Measurements from ENCODE around the gene LCP2. TPM values are rescaled to one million over a fixed set of nuclear protein-coding genes. Genes with fewer than 3 reads are reported as not detected.

The LCP2 gene
- total RNA-seq, 1 donor from 2014 or later: 0.09 TPM

DNA sequence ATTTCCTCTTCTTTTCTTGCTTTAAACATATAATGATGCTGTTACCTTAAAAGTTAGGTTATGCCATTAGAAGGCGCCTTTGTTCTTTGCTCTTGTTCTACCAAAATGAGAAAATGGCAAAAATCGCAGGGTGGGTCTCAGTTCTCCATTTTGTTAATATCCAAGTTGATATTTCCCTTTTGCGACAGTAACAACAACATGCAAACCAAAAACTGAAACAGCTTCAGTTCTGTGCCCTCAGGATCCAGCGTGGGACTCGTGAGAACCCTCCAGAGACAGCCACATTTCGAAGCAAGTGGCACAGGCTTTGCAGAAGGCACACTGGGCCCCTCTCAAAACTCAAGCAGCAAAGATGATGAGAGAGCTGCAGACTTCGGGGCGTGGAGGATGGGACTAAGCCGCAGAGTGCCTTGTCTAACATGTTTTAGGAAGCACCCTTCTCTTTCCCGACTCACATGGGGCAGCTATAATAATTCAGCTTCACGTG is 33.0 kb upstream of the LCP2 start:
- no peaks in the 10 kb centered on the region for H3K9me3 ChIP-seq (ENCODE audit: insufficient read depth, low read depth, low read length)
- Mint-ChIP-seq H3K4me1 (ENCODE audit: low read depth, unreplicated experiment) (peaks cover 17% of the 10 kb centered on the region), H3K9me3 (ENCODE audit: unreplicated experiment) (no peaks in the 10 kb centered on the region), H3K27me3 (ENCODE audit: low read depth, unreplicated experiment) (peaks cover 6% of the 10 kb centered on the region), H3K27ac (ENCODE audit: unreplicated experiment) (no peak overlapping the region), H3K36me3 (ENCODE audit: low read depth, unreplicated experiment) (no peaks in the 10 kb centered on the region), H3K4me3 (ENCODE audit: unreplicated experiment) (no peak overlapping the region)
- FAIRE-seq (no peak), DNase-seq (ENCODE audit: low read depth) (no peak)
- H3K9ac ChIP-seq (ENCODE audit: low read length): no peak overlapping the region
- H2AFZ ChIP-seq (ENCODE audit: low read depth, low read length): no peak overlapping the region
- no peaks in the 10 kb centered on the region for H3K79me2 ChIP-seq (ENCODE audit: insufficient read depth, low read length)
- no peak overlapping the region for H3K4me3 ChIP-seq (ENCODE audit: insufficient read depth, low read depth, low read length)
- no peak overlapping the region for H3K4me2 ChIP-seq (ENCODE audit: low read length)
- no peaks in the 10 kb centered on the region for H4K20me1 ChIP-seq (ENCODE audit: insufficient read depth, low read length)
- no peaks in the 10 kb centered on the region for H3K36me3 ChIP-seq (ENCODE audit: insufficient read depth, low read length)
- peaks cover 7% of the 10 kb centered on the region for H3K27me3 ChIP-seq (ENCODE audit: insufficient read depth, low read length)
- H3K27ac ChIP-seq (ENCODE audit: low read depth, low read length): no peak overlapping the region
- TF ChIP-seq EZH2 (IDR thresholded peaks at IDR 0.05; ENCODE audit: insufficient read depth, low read length): no peak
- TF ChIP-seq, protein P1, sequence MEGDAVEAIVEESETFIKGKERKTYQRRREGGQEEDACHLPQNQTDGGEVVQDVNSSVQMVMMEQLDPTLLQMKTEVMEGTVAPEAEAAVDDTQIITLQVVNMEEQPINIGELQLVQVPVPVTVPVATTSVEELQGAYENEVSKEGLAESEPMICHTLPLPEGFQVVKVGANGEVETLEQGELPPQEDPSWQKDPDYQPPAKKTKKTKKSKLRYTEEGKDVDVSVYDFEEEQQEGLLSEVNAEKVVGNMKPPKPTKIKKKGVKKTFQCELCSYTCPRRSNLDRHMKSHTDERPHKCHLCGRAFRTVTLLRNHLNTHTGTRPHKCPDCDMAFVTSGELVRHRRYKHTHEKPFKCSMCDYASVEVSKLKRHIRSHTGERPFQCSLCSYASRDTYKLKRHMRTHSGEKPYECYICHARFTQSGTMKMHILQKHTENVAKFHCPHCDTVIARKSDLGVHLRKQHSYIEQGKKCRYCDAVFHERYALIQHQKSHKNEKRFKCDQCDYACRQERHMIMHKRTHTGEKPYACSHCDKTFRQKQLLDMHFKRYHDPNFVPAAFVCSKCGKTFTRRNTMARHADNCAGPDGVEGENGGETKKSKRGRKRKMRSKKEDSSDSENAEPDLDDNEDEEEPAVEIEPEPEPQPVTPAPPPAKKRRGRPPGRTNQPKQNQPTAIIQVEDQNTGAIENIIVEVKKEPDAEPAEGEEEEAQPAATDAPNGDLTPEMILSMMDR (IDR thresholded peaks at IDR 0.05; ENCODE audit: insufficient read depth, low read depth, low read length): no peak
- no peaks in the 10 kb centered on the region for H3K4me1 ChIP-seq (ENCODE audit: insufficient read depth, low read length)

DNA sequence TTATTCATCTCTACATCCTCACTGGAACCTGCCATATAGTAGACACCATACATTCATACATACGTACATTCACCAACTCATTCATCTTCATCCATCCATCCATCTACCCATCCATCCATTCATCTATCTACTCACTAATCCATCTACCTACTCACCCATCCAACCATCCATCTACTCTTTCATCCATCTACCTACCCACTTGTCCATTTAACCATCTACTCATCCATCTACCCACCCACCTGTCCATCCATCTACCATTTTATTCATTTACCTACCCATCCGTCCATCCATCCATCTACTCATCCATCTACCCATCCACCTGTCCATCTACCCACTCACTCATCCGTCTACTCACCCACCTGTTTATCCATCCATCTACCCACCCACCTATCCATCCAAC is 31.9 kb upstream of the LCP2 start:
- H3K27ac Mint-ChIP-seq (ENCODE audit: unreplicated experiment): no peak overlapping the region
- no peak for TF ChIP-seq EZH2 (IDR thresholded peaks at IDR 0.05; ENCODE audit: insufficient read depth, low read length)
- TF ChIP-seq, protein P1 (IDR thresholded peaks at IDR 0.05; ENCODE audit: insufficient read depth, low read depth, low read length): no peak
- H3K36me3 Mint-ChIP-seq (ENCODE audit: low read depth, unreplicated experiment): no peaks in the 10 kb centered on the region
- Histone ChIP-seq H3K9me3 (ENCODE audit: insufficient read depth, low read depth, low read length) (no peaks in the 10 kb centered on the region), H3K27ac (ENCODE audit: low read depth, low read length) (no peak overlapping the region), H3K4me2 (ENCODE audit: low read length) (no peak overlapping the region), H3K4me1 (ENCODE audit: insufficient read depth, low read length) (no peaks in the 10 kb centered on the region), H2AFZ (ENCODE audit: low read depth, low read length) (no peak overlapping the region), H3K79me2 (ENCODE audit: insufficient read depth, low read length) (no peaks in the 10 kb centered on the region), H4K20me1 (ENCODE audit: insufficient read depth, low read length) (no peaks in the 10 kb centered on the region), H3K27me3 (ENCODE audit: insufficient read depth, low read length) (peaks cover 7% of the 10 kb centered on the region), H3K36me3 (ENCODE audit: insufficient read depth, low read length) (no peaks in the 10 kb centered on the region), H3K9ac (ENCODE audit: low read length) (no peak overlapping the region), H3K4me3 (ENCODE audit: insufficient read depth, low read depth, low read length) (no peak overlapping the region)
- H3K9me3 Mint-ChIP-seq (ENCODE audit: unreplicated experiment): no peaks in the 10 kb centered on the region
- peaks cover under 1% of the 10 kb centered on the region for H3K27me3 Mint-ChIP-seq (ENCODE audit: low read depth, unreplicated experiment)
- FAIRE-seq: no peak
- peaks cover 17% of the 10 kb centered on the region for H3K4me1 Mint-ChIP-seq (ENCODE audit: low read depth, unreplicated experiment)
- no peak for DNase-seq (ENCODE audit: low read depth)
- H3K4me3 Mint-ChIP-seq (ENCODE audit: unreplicated experiment): no peak overlapping the region

DNA sequence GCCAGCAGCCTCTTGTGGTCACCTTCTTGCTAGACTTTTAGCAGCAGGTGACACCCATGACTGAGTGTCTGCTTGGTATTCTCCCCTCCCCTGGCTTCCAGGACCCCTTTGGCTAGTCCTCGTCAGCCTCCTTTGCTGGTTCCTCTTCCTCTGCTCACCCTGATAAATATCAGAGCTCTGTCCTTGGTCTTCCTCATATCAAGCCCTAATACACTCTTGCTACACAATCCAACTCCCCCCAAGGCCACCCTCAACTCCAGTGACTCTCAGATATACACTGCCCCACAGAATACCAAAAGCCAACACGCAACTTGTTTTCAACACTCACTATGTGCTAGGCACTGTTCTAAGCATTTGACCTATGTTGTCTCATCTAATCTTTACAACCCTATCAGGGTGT is 30.3 kb upstream of the LCP2 start:
- no peak overlapping the region for H3K27ac ChIP-seq (ENCODE audit: low read depth, low read length)
- H3K4me3 ChIP-seq (ENCODE audit: insufficient read depth, low read depth, low read length): no peak overlapping the region
- no peaks in the 10 kb centered on the region for H3K9me3 ChIP-seq (ENCODE audit: insufficient read depth, low read depth, low read length)
- Mint-ChIP-seq H3K9me3 (ENCODE audit: unreplicated experiment) (no peaks in the 10 kb centered on the region), H3K27ac (ENCODE audit: unreplicated experiment) (no peak overlapping the region), H3K4me1 (ENCODE audit: low read depth, unreplicated experiment) (peaks cover 10% of the 10 kb centered on the region), H3K36me3 (ENCODE audit: low read depth, unreplicated experiment) (no peaks in the 10 kb centered on the region), H3K27me3 (ENCODE audit: low read depth, unreplicated experiment) (no peaks in the 10 kb centered on the region), H3K4me3 (ENCODE audit: unreplicated experiment) (no peak overlapping the region)
- no peak for TF ChIP-seq EZH2 (IDR thresholded peaks at IDR 0.05; ENCODE audit: insufficient read depth, low read length)
- TF ChIP-seq, protein P1 (IDR thresholded peaks at IDR 0.05; ENCODE audit: insufficient read depth, low read depth, low read length): no peak
- H3K4me1 ChIP-seq (ENCODE audit: insufficient read depth, low read length): no peaks in the 10 kb centered on the region
- peaks cover 7% of the 10 kb centered on the region for H3K27me3 ChIP-seq (ENCODE audit: insufficient read depth, low read length)
- no peaks in the 10 kb centered on the region for H3K36me3 ChIP-seq (ENCODE audit: insufficient read depth, low read length)
- H3K4me2 ChIP-seq (ENCODE audit: low read length): no peak overlapping the region
- no peak overlapping the region for H2AFZ ChIP-seq (ENCODE audit: low read depth, low read length)
- FAIRE-seq: no peak
- no peak overlapping the region for H3K9ac ChIP-seq (ENCODE audit: low read length)
- H4K20me1 ChIP-seq (ENCODE audit: insufficient read depth, low read length): no peaks in the 10 kb centered on the region
- H3K79me2 ChIP-seq (ENCODE audit: insufficient read depth, low read length): no peaks in the 10 kb centered on the region
- no peak for DNase-seq (ENCODE audit: low read depth)
